Ovary (tissue), 9 donors: ENCODE data around the gene HELB. TPM values are rescaled to one million over a fixed set of nuclear protein-coding genes. Genes with fewer than 3 reads are reported as not detected.

Experiments used
- DNase-seq, 5 donors: peaks; one replicate each; pipeline ENCODE4 v3.0.0-alpha.2; 2019 to 2020
- H3K27ac ChIP-seq, 2 donors: fragments of 200-600 bp; one replicate each; pipeline versions ENCODE4 v1.5.1 to v1.8.0; 2019 to 2022
- H3K27me3 ChIP-seq: fragments of 200-600 bp; one replicate; pipeline ENCODE4 v1.8.0; 2022
- H3K36me3 ChIP-seq: fragments of 200-600 bp; sonication (generic); one replicate; pipeline ENCODE4 v1.5.1; 2019
- H3K4me1 ChIP-seq: one replicate; pipeline ENCODE4 v1.8.1; 2013; ENCODE audit warnings: mild to moderate bottlenecking, moderate library complexity; ENCODE audit not compliant: insufficient read depth
- H3K4me3 ChIP-seq: fragments of 200-600 bp; sonication (generic); one replicate; pipeline ENCODE4 v1.5.1; 2017
- H3K9me3 ChIP-seq, 2 donors: fragments of 200-600 bp in 1 of 2; sonication (generic) in 1 of 2; one replicate each; pipeline versions ENCODE4 v1.5.1 to v1.8.1; 2013 to 2019; ENCODE audit warnings: mild to moderate bottlenecking in 1 of 2, moderate library complexity in 1 of 2
- CTCF ChIP-seq, 3 donors: fragments of 450-650 bp in 2 of 3; fragments of 200-600 bp in 1 of 3; IDR thresholded peaks; one replicate each; pipeline versions ENCODE4 v1.5.1 to v1.8.0; 2016 to 2022; ENCODE audit warnings: antibody characterized with exemption in 3 of 3, mild to moderate bottlenecking in 1 of 3
- EP300 ChIP-seq: sonication (generic); formaldehyde crosslinking; IDR thresholded peaks from one replicate; pipeline ENCODE4 v1.6.1; 2017; ENCODE audit warnings: antibody characterized with exemption
- POLR2A ChIP-seq: fragments of 450-650 bp; IDR thresholded peaks from one replicate; pipeline ENCODE4 v1.6.1; 2017; ENCODE audit warnings: antibody characterized with exemption, mild to moderate bottlenecking, moderate library complexity
- WGBS, 3 donors: extraction: QIAGEN DNeasy Blood & Tissue Kit in 1 of 3; methylation state at CpG; one replicate each; pipeline versions ENCODE4 v1.1.5 to v1.1.7; 2013 to 2017; 5-methylcytosine and 5-hydroxymethylcytosine counted together
- intact Hi-C, 4 donors: fragments of 100-400 bp; cut with DNase I; formaldehyde crosslinking; loops; one replicate each; pipeline versions ENCODE4 v1.11.0 to v1.15.1; 2022 to 2023
- polyA plus RNA-seq, 2 donors: library from polyadenylated mRNA; stranded (reverse); fragments of 200-250 nt in 1 of 2; fragments of 350-450 nt in 1 of 2; fragmentation: Illumina TruSeq in 1 of 2; extraction: RNeasy Lipid Tissue Mini Kit (QIAGEN cat#74804) in 1 of 2; gene quantifications; one replicate each; pipeline ENCODE4 v1.2.3, GENCODE V29; 2013 to 2014
- total RNA-seq, 7 donors: library from RNA; depleted of rRNA in 2 of 7; stranded (reverse); fragments of >200 nt in 2 of 7; fragmentation: NEBNext Ultra II Directional in 3 of 7; extraction: Animal tissue kit (Norgen Biotek cat#: 25700) in 3 of 7; gene quantifications; one replicate each; pipeline versions ENCODE4 v1.1.0 to v1.2.4, GENCODE V29; 2016 to 2023
- donor health status: DM: no; HTN: no; CAD: no; lungs with moderate emphysema.
- donor health status: DM: no; HTN: no; CAD: no.
- donor health status: Bipolar disorder and iron deficiency.
- donor health status: DM: yes; HTN: yes; CAD: no.
- donor health status: DM: no; HTN: no; CAD: no.
- donor health status: DM: yes; HTN: yes; CAD: no.

HELB gene
- total and polyA plus RNA-seq, 9 donors = 1.1 to 6.7 (median 3.7) TPM

GRCh38 chr12:66314278-66314677, 12.0 kb downstream of the HELB start:
- Histone ChIP-seq H3K9me3 (no peaks in the 10 kb centered on the region), H3K4me1 (no peaks in the 10 kb centered on the region), H3K27ac (no peak overlapping the region), H3K4me3 (no peak overlapping the region), H3K36me3 (no peaks in the 10 kb centered on the region), H3K27me3 (no peaks in the 10 kb centered on the region)
- DNase-seq = no peak
- no peak for TF ChIP-seq POLR2A
- TF ChIP-seq EP300 = no peak
- no peak for TF ChIP-seq CTCF (IDR thresholded peaks at IDR 0.05)
- intact Hi-C loops = no loop called here

GRCh38 chr12:66319266-66319954, 17.1 kb downstream of the HELB start:
- intact Hi-C loops = no loop called here
- no peaks in the 10 kb centered on the region for H3K9me3 ChIP-seq
- 63 to 83% (median 79%) methylated on average over 4 of the region's 4 CpGs for WGBS, 3 donors

GRCh38 chr12:66320996-66321395, 18.7 kb downstream of the HELB start:
- Histone ChIP-seq H3K27me3 (no peaks in the 10 kb centered on the region), H3K36me3 (no peaks in the 10 kb centered on the region), H3K27ac (no peak overlapping the region), H3K9me3 (no peaks in the 10 kb centered on the region), H3K4me3 (no peak overlapping the region), H3K4me1 (no peaks in the 10 kb centered on the region)
- WGBS, 3 donors = 95 to 97% (median 97%) methylated on average over 3 of the region's 3 CpGs
- intact Hi-C loops = no loop called here
- no peak for DNase-seq
- TF ChIP-seq POLR2A (no peak), EP300 (no peak)

More at GRCh38 chr12:66319266-66319954, 17.1 kb downstream of the HELB start:
- Histone ChIP-seq H3K27me3 (no peaks in the 10 kb centered on the region), H3K27ac (no peak overlapping the region), H3K4me1 (no peaks in the 10 kb centered on the region), H3K36me3 (no peaks in the 10 kb centered on the region), H3K4me3 (no peak overlapping the region)
- no peak for TF ChIP-seq POLR2A
- no peak for TF ChIP-seq CTCF (IDR thresholded peaks at IDR 0.05)
- no peak for TF ChIP-seq EP300
- DNase-seq = no peak

GRCh38 chr12:66321435-66321834, 19.1 kb downstream of the HELB start:
- no peak overlapping the region for H3K27ac ChIP-seq
- intact Hi-C loops = no loop called here
- no peak for TF ChIP-seq CTCF (IDR thresholded peaks at IDR 0.05)
- no peak for TF ChIP-seq EP300
- TF ChIP-seq POLR2A = no peak
- H3K36me3 ChIP-seq = no peaks in the 10 kb centered on the region
- no peak overlapping the region for H3K4me3 ChIP-seq
- no peaks in the 10 kb centered on the region for H3K27me3 ChIP-seq
- no peaks in the 10 kb centered on the region for H3K4me1 ChIP-seq
- no peaks in the 10 kb centered on the region for H3K9me3 ChIP-seq
- DNase-seq = no peak

GRCh38 chr12:66323017-66323416, 20.7 kb downstream of the HELB start:
- Histone ChIP-seq H3K27me3 (no peaks in the 10 kb centered on the region), H3K4me1 (no peaks in the 10 kb centered on the region), H3K9me3 (no peaks in the 10 kb centered on the region), H3K4me3 (no peak overlapping the region), H3K36me3 (no peaks in the 10 kb centered on the region), H3K27ac (no peak overlapping the region)
- no peak for DNase-seq
- WGBS, 3 donors = 91 to 100% (median 97%) methylated on average over 1 of the region's 1 CpG
- intact Hi-C loops = no loop called here
- no peak for TF ChIP-seq CTCF (IDR thresholded peaks at IDR 0.05)
- TF ChIP-seq POLR2A = no peak
- TF ChIP-seq EP300 = no peak
